GM13977 (cell line): Measurements from ENCODE around the gene IQCE.

Experiments
- DNase-seq: peaks from one replicate; pipeline ENCODE4 v3.0.0; 2012; ENCODE audit warnings: low spot score
- CTCF ChIP-seq: IDR thresholded peaks from 2 replicates; pipeline ENCODE4 v1.5.1; 2012; ENCODE audit warnings: mild to moderate bottlenecking, control low read depth; ENCODE audit not compliant: insufficient read depth; ENCODE audit errors: extremely low read depth, missing control alignments
- in situ Hi-C: fragments of 300-500 bp; cut with MboI; formaldehyde crosslinking; loops from one replicate; pipeline ENCODE4 v1.12.0; 2022; ENCODE audit warnings: low sequenced_read_pairs, low pct_unique_long_range_greater_than_20kb, mixed read lengths, inconsistent platforms; ENCODE audit not compliant: unreplicated experiment

The IQCE gene

DNA sequence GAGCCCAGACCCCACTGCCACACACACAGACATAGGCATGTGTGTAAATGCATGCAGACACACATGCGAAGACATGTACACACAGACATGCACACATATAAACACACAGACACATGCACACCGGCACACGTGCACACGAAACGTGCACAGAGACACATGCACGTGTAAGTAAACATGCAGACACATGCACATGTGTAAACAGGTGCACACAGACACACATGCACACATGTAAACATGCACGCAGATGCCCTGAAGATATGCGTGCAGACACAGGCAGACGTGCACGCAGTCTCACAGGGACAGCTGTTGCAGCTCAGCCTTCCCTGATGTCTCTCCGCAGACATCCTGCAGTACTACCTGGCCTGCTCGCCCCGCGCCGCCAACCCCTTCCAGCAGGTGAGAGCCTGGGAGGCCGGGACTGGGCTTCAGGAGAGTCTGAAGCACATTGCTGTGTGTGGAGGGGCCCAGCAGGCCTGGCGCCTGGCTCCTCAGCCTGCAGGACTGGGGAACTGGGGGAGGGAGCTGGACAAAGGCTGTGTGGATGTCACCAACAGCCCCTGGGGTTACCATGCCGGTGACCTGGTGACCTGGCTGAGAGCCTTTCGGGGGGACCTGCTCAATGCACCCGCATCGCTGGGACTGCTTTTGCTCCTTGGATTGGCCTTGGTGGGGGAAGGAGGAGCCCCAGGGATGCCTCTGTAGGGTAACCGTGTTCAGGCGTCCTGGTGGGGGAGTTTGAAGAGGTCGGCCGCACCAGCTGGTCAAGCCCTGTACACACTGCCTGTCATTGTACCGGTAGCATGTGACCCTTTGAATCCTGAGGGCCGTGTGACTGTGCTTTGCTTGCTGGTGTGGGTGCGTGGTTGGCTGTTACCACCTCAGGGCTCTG lies 93.3 kb downstream of the IQCE start:
- in situ Hi-C loops, result no loop called here
- no peak for DNase-seq
- no peak for TF ChIP-seq CTCF

- no peak for DNase-seq
- TF ChIP-seq CTCF, result no peak
- in situ Hi-C loops, result no loop called here
These were observed 93.9 kb downstream of the IQCE start for GRCh38 chr7:2652736-2653060.

DNA sequence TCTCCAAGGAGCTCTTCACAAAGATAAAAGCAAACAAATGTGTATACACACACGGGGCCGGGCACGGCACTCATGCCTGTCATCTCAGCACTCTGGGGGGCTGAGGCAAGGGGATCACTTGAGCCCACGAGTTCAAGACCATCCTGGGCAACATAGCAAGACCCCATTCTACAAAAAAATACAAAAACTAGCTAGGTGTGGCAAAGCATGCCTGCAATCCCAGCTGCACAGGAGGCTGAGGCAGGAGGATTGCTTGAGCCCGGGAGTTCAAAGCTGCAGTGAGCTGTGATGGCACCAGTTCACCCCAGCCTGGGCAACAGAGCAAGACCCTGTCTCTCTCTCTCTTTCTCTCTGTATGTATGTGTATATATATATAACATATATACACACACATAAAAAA lies 95.3 kb downstream of the IQCE start:
- TF ChIP-seq CTCF, result no peak
- in situ Hi-C loops, result no loop called here
- DNase-seq, result no peak

DNA sequence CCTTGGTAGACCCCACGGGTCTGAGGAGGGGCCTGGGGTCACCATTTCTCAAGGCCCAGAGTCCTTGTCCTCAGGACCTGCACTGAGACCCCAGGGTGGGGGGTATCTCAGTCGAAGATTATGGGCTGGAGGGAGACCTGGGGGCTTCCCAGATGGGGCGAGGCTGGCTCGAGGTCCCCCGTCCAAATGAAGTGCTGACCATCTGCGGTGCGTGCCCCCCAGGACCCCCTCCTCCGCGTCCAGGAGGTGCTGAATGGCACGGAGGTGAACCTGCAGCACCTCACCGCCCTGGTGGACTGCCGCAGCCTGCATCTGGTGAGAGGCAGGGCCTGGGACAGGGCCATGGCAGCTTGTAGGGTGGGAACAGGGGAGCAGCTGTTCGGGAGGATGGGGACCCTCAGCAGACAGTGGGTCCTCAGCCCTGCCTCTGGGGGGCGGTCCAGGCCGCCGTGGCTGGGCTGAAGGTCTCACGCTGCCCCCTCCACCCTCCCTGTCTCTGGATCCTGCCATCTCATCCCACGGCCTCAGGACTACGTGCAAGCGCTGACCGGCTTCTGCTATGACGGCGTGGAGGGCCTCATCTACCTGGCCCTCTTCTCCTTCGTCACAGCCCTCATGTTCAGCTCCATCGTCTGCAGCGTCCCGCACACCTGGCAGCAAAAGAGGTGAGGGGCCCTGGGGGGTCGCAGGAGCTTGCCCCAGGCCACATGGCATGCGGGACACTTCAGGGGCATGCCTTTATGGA lies 97.3 kb downstream of the IQCE start:
- in situ Hi-C loops, result no loop called here
- TF ChIP-seq CTCF, result no peak

DNA sequence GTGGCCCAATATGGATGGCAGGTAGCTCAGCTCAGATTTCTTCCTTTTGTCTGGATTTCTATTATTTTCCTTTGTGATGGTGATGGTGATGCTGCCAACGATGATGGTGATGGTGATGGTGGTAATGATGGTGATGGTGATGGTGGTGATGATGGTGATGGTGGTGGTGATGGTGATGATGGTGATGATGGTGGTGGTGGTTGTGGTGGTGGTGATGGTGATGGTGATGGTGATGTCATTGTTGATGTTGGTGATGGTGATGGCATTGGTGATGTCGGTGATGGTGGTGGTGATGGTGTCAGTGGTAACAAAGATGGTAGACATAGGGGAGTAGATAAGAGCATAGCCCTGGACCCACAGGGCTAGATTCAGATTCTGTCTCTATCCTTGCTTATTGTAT lies 98.4 kb downstream of the IQCE start:
- DNase-seq, result no peak
- in situ Hi-C loops, result no loop called here
- TF ChIP-seq CTCF, result no peak

More for the DNA sequence above, 97.3 kb downstream of the IQCE start:
- DNase-seq, result no peak

DNA sequence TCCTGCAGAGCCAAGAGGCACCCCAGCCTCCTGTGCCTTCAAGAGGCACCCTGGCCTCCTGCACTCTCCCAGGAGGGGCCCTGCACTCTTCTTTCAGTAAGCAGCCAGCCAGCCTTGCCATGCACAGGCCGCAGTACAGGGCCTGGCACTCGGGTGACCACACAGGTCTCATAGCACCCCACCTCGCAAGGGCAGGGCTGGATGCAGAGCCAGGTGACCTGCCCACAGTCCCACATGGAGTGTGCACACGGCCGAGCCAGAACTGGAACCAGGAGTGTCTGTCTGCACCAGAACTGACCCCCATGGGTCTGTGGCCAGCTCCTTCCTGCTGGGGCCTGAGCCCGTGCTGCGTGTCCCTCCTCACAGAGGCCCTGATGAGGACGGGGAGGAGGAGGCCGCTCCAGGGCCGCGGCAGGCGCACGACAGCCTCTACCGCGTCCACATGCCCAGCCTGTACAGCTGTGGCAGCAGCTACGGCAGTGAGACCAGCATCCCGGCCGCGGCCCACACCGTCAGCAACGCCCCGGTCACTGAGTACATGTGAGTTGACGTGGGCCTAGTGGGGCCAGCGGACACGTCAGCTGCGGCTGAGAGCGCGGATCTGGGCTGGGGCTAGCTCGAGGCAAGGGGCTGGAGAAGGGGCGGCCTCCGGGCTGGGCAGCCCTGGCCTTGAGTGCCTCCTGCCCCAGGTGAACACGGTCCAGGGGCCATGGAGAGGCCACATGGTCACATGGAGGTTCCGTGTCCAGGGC lies 99.3 kb downstream of the IQCE start:
- in situ Hi-C loops, result no loop called here
- TF ChIP-seq CTCF, result no peak
- no peak for DNase-seq
